GM19395 (cell line): Measurements from ENCODE around the gene NSFL1C.

Experiments
- ATAC-seq: cut with Tn5 transposase; IDR thresholded peaks from one replicate; pipeline ENCODE4 v1.9.1; 2021; ENCODE audit warnings: mild to moderate bottlenecking, moderate library complexity; ENCODE audit not compliant: unreplicated experiment

The NSFL1C gene

GRCh38 chr20:1394686-1395085 is 72.0 kb downstream of the NSFL1C start:
- no peak for ATAC-seq

- ATAC-seq: no peak
Measured at GRCh38 chr20:1393507-1393882, 73.2 kb downstream of the NSFL1C start.

DNA sequence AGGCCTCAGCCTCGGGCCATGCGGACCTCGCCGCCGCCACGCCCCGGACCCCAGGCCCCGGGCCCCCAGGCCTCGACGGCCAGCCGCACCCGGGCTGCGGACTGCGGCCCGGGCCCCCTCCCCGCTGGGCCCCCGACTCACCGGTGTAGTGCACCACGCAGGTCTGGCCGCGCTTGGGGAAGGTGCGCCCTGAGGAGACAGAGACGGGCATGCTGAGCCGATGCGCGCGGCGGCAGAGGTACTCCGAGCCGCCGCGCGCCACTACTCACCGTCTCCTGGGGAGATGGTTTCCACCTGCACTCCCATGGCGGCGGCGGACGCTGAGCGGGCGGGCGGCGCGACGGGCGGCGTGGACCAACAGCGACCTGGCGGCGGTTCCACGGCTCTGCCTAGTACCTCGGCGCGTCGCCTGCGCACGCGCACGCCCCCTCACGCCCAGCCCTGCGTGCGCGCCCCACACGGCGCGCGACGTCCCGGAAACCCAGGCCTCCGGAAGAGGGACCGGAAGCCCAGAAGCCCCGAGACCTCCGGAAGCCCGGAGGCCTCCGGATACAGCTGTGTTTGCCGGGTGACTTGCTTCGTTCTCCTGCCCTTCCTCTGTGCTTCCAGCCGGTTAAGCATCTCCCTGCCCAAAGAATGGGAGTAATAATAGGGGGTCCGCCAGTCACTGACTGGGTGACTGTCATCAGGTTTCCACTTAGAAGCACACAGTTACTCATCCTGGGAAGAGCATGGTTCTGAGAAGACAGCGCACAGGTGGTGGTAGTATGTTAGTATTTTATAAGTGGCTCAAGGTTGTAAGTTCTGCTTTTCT is 73.7 kb downstream of the NSFL1C start, which contains the start of gene FKBP1A:
Gene FKBP1A, minus strand, starts transcription at position 362 of the 814 bp plus-strand sequence. Its CDS starts 56 bp downstream, at position 306.
- peak; percentile 73 for ATAC-seq

- ATAC-seq: peak; percentile 29
Measured at GRCh38 chr20:1392443-1392692, 74.3 kb downstream of the NSFL1C start.
